ENCODE data around the gene NHEJ1. TPM values are rescaled to one million over a fixed set of nuclear protein-coding genes. Genes with fewer than 3 reads are reported as not detected.

Gene NHEJ1
- total RNA-seq, 6 experiments from 2014 or later, result 5.8 to 16.7 (median 10.9) TPM

DNA sequence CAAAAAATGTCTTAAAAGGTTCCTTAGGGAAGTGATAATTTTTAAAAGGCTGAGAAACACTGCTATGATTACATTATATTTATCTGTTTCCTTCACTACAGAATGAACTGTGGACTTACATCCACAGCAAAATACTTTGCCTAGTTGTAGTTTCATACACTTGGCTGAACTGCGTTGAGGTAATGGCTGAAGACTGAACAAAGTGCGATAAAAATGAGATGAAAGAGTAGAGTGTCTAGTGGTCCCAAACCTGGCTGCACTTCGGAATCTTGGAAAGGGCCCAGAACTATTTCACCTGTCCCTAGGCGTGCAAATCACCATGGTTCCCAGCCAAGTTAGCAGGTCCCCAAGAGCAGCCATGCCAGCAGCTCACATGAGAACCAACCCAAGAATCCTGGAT is 81.7 kb downstream of the NHEJ1 start:
- Histone ChIP-seq H3K36me3 (peaks cover 0 to 26% (median 0%) of the 10 kb centered on the region in 4 donors), H3K9me3 (no peaks in the 10 kb centered on the region), H3K27me3 (no peaks in the 10 kb centered on the region), H3K27ac (peak overlapping the region in 1 of 3 donors; percentile 13), H3K4me1 (peaks cover 0 to 21% (median 0%) of the 10 kb centered on the region in 4 donors), H3K4me3 (no peak overlapping the region)
- TF ChIP-seq POLR2A (IDR thresholded peaks at IDR 0.05), result no peak
- TF ChIP-seq, protein P1, sequence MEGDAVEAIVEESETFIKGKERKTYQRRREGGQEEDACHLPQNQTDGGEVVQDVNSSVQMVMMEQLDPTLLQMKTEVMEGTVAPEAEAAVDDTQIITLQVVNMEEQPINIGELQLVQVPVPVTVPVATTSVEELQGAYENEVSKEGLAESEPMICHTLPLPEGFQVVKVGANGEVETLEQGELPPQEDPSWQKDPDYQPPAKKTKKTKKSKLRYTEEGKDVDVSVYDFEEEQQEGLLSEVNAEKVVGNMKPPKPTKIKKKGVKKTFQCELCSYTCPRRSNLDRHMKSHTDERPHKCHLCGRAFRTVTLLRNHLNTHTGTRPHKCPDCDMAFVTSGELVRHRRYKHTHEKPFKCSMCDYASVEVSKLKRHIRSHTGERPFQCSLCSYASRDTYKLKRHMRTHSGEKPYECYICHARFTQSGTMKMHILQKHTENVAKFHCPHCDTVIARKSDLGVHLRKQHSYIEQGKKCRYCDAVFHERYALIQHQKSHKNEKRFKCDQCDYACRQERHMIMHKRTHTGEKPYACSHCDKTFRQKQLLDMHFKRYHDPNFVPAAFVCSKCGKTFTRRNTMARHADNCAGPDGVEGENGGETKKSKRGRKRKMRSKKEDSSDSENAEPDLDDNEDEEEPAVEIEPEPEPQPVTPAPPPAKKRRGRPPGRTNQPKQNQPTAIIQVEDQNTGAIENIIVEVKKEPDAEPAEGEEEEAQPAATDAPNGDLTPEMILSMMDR (IDR thresholded peaks at IDR 0.05), result no peak
- ATAC-seq (no peak), DNase-seq (no peak)
- intact Hi-C loops (cut with DNase I), result no loop called here
- WGBS (ENCODE audit: insufficient coverage, low coverage, low lambda C conversion rate, missing lambda C conversion rate), result 87% methylated on average over 3 of the region's 4 CpGs

DNA sequence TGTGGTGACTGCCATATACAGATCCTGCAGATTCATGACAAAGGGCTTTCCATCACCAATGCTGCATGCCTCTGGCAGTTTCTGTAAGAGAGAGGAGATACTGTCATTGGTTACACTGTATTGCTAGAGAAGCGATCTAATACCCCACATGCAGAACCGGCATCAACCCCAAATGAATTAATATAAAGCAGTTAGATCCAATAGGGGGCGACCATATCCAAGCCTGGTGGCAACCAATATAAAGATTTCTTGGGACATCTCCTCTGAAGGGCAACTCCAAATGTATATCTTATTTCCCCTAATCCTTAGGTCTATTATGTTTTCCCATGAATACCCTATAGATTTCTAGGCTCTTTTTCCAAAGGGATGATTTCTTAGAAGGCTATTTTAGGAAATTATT is 82.5 kb downstream of the NHEJ1 start:
- Histone ChIP-seq H3K4me3 (no peak overlapping the region), H3K4me1 (peaks cover 0 to 21% (median 0%) of the 10 kb centered on the region in 4 donors), H3K36me3 (peaks cover 0 to 26% (median 0%) of the 10 kb centered on the region in 4 donors), H3K9me3 (no peaks in the 10 kb centered on the region), H3K27me3 (no peaks in the 10 kb centered on the region), H3K27ac (no peak overlapping the region)
- WGBS (ENCODE audit: insufficient coverage, low coverage, low lambda C conversion rate, missing lambda C conversion rate), result 75% methylated on average over 2 of the region's 3 CpGs
- intact Hi-C loops (cut with DNase I), result no loop called here
- TF ChIP-seq POLR2A (IDR thresholded peaks at IDR 0.05), result no peak
- TF ChIP-seq, protein P1 (IDR thresholded peaks at IDR 0.05), result peak in 3 of 4 donors; percentile 8 to 20 (median 13)
- ATAC-seq (no peak), DNase-seq (no peak)

DNA sequence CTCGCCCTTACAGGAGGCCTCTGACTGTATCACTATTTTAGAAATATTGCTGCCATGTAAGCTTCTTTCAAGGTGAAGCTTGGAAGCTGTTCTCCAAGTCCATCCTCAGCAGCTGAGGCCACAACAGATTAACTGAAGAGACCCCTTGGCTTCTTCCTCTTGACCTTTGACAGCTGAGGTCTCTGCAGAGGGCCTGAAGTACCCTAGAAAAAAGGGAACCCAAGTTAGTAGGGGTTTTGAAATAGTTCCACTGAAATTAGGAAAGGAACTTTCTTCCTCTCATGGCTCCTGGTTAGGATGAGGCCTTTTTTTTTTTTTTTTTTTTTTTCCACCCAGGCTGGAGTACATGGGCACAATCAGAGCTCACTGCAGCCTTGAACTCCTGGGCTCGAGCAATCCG is 84.4 kb downstream of the NHEJ1 start:
- no peaks in the 10 kb centered on the region for H3K27me3 ChIP-seq
- TF ChIP-seq POLR2A (IDR thresholded peaks at IDR 0.05), result no peak
- TF ChIP-seq, protein P1 (IDR thresholded peaks at IDR 0.05), result no peak
- ATAC-seq (peak in 2 of 4 donors; percentile 21 to 54), DNase-seq (no peak)
- H3K9me3 ChIP-seq, result no peaks in the 10 kb centered on the region
- no peak overlapping the region for H3K27ac ChIP-seq
- intact Hi-C loops (cut with DNase I), result no loop called here
- H3K4me1 ChIP-seq, result peaks cover 0 to 20% (median 5%) of the 10 kb centered on the region in 4 donors
- H3K4me3 ChIP-seq, result no peak overlapping the region
- H3K36me3 ChIP-seq, result peaks cover 0 to 26% (median 0%) of the 10 kb centered on the region in 4 donors
- WGBS (ENCODE audit: insufficient coverage, low coverage, low lambda C conversion rate, missing lambda C conversion rate), result 100% methylated on average over 2 of the region's 3 CpGs

DNA sequence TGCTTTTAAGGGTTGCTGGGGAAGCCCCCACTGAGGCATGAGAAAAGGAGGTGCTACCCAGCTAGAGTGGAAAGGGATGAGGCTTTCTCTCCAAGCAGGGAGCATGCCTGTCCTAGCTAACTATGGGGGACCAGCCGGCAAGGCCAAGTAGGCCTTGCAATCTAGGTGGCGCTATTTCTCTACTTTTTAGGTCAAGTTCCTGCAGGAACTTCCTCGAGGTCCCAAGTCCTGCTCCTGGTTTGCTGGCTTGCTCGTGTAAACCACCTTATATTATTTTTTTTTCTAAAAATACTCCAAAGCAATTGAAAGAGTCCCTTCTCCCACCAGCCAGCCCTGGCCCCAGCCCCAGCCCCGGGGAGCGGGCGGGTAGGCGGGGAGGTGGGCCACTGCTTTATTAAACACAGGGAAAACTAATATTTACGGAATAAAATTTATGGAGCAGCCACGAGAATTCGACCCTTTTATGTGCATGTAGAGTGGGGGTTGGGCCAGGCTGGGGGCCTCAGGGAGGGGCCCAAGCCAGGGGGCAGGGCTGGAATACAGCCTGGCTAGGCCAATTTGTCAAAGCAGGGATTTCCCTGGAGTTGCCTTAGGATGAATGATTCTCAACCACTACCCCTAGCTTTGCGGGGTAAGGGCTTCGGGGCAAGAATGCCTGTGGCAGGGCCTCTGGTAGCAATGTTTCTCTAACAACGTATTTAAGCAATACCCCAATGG is 87.0 kb downstream of the NHEJ1 start:
- 45% methylated on average over 12 of the region's 14 CpGs for WGBS (ENCODE audit: insufficient coverage, low coverage, low lambda C conversion rate, missing lambda C conversion rate)
- ATAC-seq (peak; percentile 74 to 81 (median 78)), DNase-seq (no peak)
- H3K4me3 ChIP-seq, result no peak overlapping the region
- peaks cover 0 to 26% (median 0%) of the 10 kb centered on the region in 4 donors for H3K36me3 ChIP-seq
- intact Hi-C loops (cut with DNase I), result loop anchor here in 1 of 2 donors (5.0 kb wide), 1 partner anchor 44 kb away; no protein-coding TSS in a partner anchor
- peaks cover 0 to 11% (median 5%) of the 10 kb centered on the region in 4 donors for H3K4me1 ChIP-seq
- TF ChIP-seq POLR2A (IDR thresholded peaks at IDR 0.05), result no peak
- TF ChIP-seq, protein P1 (IDR thresholded peaks at IDR 0.05), result peak; percentile 49 to 75 (median 60)
- H3K27me3 ChIP-seq, result no peaks in the 10 kb centered on the region
- no peak overlapping the region for H3K27ac ChIP-seq
- no peaks in the 10 kb centered on the region for H3K9me3 ChIP-seq
